Activated CD4-positive, CD25-positive, alpha-beta regulatory T cell treated with anti-CD3 and anti-CD28 coated beads, Interleukin-2, amount 50 U/mL, for 24 hours (primary cell): Measurements from ENCODE around the gene VMO1.
A peak's percentile ranks its signal among the peaks of the same experiment; 100 is the strongest.

Experiments
- ATAC-seq, 2 donors: fragments of 150-1000 bp; cut with Tn5 transposase; one replicate each; pipeline ENCODE4 v1.10.0; 2021; ENCODE audit warnings: mild to moderate bottlenecking in 1 of 2, moderate library complexity in 1 of 2

VMO1 gene, protein sequence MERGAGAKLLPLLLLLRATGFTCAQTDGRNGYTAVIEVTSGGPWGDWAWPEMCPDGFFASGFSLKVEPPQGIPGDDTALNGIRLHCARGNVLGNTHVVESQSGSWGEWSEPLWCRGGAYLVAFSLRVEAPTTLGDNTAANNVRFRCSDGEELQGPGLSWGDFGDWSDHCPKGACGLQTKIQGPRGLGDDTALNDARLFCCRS

DNA sequence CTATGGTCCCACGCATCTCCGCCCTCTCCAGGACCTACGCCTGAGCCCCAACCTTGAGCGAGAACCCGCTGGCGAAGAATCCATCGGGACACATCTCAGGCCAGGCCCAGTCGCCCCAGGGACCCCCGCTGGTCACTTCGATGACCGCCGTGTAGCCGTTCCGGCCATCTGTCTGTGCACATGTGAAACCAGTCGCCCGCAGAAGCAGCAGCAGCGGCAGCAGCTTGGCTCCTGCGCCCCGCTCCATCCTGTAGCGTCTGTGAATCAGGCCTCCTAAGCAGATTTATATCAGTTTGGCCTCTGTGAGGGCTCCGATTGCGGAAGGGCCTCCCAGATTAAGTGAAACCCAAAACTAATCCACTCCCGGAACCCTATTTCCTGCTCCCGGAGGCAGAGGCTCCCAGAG is at the start of gene VMO1:
TSS of gene VMO1 (minus strand) at position 259 of the 406 bp plus-strand sequence. CDS start at position 247, 12 bp downstream.
- no peak for ATAC-seq

DNA sequence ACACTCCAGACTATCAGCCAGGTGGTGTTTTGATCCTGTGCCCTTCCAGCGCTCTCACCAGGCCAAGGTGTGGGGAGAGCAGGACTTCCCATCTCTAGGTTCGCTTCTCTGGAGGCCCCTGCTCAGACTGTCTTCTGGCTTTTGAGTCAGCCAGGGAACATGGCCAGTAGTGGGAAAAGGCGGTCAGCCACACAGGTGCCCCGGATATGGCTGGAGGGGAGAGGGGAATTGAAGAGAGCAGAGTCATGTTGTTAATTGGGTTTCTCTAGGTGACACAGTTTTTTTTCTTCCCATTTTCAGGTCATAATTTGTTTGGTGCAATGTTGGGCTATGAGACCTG is 48.5 kb upstream of the VMO1 start:
- ATAC-seq: no peak

DNA sequence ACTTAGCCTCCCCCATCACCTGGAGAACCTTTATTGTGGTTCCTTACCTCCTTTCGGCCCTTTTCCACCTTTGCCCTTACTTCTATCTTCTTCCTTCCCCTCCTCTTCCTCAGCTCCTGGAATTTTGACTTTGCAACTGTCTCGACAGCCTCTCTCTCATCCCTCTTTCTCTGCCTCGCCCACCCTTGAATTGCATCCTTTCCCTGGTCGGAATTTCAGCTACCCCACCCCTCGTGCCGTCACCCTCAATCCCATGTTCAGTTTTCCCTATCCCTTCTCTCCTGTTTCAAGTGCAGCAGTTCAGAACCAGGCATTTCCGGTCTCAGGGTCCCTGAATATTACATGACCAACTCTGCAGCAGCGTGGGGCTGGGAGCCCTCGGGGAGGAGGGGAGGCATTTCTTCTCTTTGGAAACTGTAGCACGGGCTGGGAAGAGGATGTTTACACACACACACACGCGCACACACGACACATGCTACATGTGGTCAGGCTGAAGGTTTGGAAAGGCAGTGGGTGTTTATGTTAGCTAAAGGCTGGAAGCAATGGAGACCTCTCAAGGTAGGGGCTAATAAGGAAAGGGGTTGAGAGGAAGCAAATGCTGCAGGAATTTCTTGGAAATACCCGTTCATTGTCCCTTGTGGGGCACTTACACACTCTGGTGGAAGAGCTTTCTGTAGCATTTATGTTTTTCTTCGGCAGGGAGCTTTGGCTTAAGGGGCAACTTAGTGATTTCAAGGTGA is 47.9 kb upstream of the VMO1 start:
- ATAC-seq: no peak

DNA sequence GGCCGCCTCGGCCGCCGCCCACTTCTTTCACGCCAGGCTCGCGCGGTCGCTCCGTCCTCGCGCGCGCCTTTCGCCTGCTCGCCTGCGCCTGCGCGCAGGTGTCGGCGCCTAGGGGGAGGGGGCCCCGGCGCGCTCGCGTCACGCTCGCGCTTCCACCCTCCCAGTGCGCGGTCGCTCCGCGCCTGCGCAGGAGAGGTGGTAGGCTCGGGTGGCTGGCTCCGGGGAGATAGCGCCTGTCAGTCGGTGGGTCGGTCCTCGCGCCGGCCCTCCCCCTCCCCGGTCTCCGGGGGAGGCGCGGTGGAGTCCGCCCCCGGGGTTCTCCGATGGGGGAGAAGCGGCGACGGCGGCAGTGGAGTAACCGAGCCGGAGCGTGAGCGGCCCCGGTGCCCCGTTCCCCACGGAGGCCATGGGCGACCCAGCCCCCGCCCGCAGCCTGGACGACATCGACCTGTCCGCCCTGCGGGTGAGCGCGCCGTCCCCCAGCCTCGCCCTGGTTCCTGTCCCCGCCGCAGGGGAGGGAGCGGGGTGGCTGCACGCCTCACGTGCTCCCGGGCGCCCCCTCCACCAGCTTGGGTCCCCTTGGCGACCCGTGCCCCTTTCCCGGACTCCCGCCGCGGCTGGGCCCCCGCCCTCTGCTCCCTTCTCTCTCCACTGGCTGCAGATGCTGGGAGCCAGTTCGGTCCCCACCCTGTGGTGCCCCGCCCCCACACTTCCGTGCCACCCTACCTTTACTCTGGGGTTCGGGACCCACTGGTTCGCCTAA is 47.2 kb upstream of the VMO1 start, which contains the start of gene MINK1:
TSS of gene MINK1 (plus strand) at position 163 of the 763 bp plus-strand sequence. CDS start at position 407, 244 bp downstream.
- ATAC-seq: peak; percentile 90 to 92

DNA sequence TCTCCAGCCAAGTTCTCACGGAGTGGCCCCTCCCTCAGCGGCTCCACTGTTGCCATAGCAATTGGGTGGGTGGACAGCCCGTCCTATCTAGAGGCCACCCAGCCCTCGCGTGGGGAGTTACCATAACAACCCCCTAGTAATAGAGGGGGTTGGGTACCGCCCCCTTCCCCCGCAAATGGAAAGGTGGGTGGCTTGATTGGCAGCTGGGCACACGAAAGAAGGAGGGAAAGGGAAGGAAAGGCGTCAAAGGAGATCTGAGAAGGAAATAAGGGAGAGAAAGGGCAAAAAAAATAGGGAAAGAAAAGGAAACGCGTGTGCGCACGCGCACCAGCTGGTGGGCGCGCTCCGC is 46.6 kb upstream of the VMO1 start:
- ATAC-seq: peak; percentile 10 to 22

DNA sequence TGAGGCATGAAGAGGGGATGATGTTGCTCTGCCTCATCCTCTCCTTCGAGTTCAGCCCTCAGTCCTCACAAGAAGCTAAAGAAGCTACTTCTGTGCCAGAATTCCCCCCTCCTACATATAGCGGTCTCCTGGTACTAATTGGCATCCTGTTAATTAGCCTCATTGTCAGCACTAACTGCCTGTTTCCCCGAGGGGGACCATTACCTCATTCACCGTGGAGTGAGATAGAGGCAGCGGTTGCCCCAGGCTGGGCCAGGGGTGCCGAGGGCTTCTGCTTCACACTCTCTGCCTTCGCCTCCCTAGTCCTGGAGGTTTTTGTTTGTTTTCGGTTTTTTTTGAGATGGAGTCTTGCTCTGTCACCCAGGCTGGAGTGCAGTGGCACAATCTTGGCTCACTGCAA is 41.2 kb upstream of the VMO1 start:
- ATAC-seq: no peak

DNA sequence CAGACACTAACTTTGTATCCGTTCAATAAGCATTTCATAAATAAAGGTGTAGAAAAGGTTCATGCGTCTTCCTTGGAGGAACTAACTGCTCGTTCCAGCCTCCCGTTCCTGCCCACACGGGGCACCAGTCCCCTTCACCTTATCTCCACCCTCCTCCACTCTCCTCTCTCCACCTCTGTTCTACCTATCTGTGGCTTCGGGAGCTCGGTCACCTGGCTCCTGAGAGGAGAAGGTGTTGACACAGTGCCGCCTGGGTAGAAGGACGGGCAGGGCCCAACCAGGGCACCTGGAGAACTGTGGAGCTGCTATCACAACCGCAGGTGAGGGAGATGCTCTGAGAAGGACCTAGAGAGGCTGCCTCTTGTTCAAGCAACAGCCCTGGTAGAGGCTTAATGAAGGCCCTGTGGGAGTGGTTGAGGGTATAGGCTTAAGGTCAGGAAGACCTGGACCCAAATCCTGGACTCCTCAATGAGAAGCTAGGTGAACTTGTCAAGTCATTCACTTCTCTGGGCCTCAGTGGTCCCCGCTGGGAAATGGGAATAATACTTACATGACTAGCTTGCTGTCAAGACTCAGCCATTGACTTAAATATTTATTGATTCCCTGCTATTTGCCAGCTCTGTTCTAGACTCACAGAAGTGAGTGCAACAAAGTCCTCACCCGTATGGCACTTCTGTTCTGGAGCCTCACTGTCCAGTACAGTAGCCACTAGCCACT is 37.4 kb upstream of the VMO1 start:
- ATAC-seq: no peak

DNA sequence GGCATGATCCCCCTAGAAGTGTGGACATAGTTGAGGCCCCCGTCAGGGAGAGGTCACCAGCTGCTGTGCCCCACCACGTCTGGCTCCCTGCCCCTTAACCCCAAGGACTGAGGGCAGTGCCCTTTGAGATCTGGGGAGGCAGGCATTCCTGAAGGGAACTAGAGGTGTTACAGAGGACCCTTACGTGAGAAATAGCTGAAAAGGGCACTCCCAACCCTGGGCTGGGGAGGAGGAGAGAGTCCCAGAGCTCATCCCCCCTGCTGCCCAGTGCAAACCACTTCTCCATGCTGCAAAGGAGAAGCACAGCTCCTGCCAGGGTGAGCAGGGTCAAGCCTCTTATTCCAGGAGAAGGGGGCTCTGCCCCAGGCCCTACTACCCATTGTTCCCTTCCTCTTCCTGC is 36.7 kb upstream of the VMO1 start:
- ATAC-seq: no peak

DNA sequence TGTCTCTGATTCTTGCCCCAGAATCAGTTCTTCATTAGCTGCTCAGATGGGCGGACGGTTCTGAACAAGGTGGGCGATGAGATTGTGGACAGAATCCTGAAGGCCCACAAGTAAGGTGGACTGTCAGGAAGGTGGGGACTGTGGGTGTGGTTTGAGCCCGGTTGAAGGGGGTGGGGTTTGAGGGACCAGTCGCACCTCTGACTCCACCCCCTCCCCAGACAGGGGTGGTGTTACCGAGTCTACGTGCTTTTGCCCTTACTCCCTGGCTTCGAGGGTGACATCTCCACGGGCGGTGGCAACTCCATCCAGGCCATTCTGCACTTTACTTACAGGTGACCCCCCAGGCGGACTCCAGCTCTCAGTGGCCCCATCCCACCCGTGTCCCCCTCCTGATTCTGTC is 32.1 kb upstream of the VMO1 start:
- no peak for ATAC-seq

DNA sequence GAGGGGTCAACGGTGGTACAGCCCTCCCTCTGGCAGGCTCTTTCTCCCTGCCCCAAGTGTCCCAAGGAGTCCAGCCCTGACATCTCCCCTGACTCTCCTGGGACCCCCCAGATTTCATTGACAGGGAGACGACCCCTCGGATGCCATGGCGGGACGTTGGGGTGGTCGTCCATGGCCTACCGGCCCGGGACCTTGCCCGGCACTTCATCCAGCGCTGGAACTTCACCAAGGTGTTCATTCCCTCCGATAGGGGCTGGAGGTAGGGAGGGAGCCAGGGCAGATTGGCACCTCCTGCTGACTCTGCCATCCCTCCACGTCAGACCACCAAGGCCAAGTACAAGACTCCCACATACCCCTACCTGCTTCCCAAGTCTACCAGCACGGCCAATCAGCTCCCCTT is 30.7 kb upstream of the VMO1 start:
- no peak for ATAC-seq

DNA sequence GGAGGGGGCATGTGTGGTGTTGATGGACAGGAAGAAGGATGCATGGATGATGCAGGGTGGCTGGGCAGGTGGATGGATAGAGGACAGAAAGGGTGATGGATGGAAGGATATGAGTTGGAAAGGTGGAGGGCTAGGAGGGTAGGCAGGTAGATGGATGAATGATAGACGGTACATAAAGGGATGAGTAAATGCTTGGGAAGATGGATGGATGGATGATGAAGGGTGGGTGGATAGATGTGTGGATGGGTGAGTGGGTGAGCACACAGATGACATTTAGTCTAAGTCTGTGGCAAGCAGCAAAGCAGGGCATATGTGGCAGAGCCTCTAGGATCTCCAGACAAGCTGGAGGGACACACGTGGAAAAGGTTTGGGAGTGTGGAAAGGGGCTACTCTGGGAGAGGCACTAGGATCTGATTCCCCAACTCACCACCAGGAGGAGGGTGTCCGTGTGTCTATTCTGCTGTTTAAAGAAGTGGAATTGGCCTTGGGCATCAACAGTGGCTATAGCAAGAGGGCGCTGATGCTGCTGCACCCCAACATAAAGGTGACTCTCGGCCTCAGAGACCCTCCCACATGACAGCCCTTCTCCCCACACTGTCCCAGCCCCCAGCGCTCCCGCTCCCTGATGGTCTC is 29.0 kb upstream of the VMO1 start:
- no peak for ATAC-seq

DNA sequence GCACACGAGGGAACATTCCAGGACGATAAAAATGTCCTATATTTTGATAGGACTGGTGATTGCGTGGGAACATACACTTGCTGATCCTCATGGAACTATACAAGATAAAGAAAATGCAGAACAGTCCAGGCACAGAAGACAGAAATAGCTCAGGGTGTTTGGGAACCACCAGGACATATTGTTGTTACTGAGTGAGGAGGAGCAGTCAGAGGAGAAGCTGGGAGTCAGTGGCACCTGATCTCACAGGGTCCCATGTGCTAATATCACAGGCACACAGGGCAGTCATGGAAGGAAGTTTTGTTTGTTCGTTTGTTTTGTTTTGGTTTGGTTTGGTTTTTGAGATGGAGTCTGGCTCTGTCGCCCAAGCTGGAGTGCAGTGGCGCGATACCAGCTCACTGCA is 26.5 kb upstream of the VMO1 start:
- no peak for ATAC-seq

DNA sequence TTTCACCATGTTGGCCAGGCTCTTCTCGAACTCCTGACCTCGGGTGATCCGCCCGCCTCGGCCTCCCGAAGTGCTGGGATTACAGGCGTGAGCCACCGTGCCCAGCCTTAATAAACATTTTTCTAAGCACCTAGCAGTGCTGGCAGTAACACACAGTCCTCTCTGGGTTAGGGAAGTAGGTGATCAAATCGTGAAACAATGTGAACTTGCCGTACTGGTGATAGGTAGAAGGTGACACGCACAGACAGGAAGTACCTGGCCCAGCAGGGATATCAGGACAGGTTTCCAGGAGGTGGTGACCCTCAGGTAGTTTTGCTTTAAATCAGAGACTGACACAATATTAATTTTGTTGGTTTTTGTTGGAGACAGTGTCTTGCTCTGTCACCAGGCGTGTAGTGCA is 25.3 kb upstream of the VMO1 start:
- ATAC-seq: no peak

DNA sequence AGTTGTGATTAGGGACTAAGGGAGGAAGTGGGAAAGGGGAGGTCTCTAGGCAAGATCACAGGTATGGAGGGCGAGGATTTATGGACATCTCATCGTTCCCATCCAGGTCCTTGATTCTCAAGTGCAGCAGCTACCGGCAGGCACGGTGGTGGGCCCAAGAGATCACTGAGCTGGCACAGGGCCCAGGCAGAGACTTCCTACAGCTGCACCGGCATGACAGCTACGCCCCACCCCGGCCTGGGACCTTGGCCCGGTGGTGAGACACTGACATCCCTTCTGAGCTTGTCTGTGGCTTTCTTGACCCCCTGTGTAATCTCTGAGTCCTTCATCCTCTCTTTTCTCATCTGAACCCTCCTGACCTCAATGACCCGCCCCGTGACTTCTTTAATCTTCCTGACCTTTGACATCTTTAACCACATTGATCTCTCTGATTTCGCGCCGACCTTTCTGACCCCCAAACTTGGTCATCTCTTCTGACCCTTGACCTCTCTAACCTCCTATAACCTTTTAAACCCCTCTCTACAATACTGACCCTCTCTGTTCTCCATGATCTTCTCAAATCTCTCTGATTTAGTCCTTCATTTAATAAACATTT is 24.6 kb upstream of the VMO1 start:
- no peak for ATAC-seq

DNA sequence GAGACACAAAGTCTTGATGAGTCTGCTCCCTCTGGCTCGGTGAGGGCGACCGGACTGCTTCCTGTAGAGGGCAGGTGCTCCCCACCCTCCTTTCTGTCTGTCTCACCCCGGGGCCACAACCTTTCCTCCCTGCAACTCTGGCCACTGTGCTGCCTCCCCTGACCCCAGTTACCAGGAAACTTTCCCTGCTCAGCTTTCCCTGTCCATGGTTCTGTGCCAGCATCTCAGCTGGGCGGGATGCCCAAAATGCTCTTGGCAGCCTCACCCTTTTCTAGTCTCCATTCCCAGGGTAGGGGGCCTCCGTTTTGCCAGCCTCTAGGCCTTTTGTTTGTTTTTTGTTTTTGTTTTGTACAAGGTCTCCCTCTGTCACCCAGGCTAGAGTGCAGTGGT is 22.2 kb upstream of the VMO1 start:
- no peak for ATAC-seq

DNA sequence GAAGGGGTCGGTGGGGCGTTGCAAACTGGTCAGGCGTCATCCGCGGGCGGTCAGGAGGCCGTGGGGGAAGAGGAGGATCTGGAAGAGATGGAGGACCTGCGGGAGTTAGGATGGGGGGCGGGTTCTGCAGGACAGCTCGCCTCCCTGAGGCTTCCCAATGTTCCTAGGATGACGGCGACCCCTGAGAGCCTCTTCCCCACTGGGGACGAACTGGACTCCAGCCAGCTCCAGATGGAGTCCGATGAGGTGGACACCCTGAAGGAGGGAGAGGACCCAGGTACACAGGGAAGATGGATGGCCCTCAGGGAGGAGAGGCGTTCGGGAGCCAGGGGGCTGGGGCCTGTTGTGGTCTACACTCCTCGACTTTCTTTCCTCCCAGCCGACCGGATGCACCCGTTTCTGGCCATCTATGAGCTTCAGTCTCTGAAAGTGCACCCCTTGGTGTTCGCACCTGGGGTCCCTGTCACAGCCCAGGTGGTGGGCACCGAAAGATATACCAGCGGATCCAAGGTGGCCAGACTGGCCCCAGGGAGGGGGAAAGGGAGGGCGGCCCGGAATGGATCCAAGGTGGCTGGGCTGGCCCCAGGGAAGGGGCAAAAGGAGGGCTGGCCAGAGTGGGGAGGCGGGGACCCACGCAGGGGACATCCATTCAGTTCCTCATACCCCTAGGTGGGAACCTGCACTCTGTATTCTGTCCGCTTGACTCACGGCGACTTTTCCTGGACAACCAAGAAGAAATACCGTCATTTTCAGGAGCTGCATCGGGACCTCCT is 21.6 kb upstream of the VMO1 start:
- no peak for ATAC-seq

DNA sequence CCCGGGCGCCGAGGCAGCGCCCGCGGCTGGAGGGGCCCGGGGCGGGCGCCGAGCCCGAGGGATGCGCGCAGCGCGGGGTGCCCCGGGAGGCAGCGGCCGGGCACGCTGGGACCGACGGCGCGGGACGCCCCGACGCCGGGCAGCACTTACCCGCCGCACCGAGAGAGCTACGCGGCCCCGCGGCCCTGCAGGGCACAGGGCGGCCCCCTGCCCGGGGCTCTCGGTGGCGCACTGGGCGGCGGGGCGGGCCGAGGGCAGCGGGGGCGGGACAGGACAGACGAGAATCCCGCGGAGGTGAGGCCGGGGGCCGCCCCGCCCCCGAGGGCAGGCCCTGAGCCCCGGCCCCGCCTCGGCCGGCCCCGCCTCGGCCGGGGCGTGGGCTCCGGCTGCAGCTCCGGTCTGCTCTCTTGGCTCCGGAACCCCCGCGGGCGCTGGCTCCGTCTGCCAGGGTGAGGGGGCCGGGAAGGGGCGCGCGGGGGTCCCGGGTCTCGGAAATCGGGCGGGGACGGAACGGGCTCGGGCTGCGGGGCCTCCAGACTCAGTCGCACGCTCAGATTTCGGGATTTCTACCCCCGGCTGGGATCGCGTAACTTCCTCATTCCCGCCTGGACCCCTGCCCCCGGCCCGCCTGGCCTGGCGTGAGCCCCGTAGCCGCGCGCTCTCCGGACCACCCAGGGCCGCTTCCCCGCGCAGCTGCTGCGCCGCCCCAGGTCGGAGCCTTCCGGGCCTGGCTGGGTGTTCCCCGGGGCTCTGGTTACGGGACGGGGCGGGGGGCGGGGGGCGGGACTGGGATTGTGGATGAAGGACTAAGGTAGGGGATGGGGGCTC is 20.8 kb upstream of the VMO1 start, which contains the start of gene PLD2:
TSS of gene PLD2 (plus strand) at position 376 of the 828 bp plus-strand sequence. CDS start 621 bp downstream, outside the sequence.
- ATAC-seq: peak; percentile 98 to 99

DNA sequence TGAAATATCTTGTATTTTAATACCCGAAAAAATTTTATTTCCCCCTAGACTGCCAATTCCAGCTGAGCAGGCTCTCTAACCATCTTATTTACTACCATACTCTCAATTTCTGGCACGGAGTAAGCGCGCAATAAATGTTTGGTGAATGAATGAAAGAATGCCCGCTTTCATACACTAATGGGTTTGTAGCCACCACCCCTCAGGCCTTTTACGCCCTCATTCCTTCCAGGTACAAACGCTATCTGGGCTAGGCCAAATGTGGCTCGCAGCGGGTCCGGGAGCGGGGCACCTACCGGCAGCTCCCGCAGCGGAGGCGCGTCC is 20.3 kb upstream of the VMO1 start:
- no peak for ATAC-seq

DNA sequence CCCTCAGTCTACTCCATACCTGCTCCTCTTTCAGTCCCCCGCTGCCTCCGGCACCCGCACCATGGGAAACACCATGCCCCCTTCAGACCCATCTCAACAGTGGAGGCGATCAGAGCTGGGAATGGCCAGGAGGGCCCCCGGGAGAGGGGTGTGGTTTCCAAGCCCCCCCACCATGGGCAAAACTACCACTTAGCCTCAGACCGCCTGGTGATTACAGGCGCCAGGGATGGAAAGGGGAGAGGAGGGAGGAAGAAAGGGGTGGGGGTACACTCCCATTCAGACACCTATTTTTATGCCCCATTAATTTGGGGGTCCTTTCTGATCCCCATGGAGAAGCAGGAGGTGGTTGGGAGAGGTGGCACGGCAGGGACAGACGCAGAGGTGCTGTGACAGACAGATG is 16.1 kb upstream of the VMO1 start, which contains the start of gene C17orf114:
TSS of gene C17orf114 (minus strand) at position 101 of the 400 bp plus-strand sequence.
- no peak for ATAC-seq

DNA sequence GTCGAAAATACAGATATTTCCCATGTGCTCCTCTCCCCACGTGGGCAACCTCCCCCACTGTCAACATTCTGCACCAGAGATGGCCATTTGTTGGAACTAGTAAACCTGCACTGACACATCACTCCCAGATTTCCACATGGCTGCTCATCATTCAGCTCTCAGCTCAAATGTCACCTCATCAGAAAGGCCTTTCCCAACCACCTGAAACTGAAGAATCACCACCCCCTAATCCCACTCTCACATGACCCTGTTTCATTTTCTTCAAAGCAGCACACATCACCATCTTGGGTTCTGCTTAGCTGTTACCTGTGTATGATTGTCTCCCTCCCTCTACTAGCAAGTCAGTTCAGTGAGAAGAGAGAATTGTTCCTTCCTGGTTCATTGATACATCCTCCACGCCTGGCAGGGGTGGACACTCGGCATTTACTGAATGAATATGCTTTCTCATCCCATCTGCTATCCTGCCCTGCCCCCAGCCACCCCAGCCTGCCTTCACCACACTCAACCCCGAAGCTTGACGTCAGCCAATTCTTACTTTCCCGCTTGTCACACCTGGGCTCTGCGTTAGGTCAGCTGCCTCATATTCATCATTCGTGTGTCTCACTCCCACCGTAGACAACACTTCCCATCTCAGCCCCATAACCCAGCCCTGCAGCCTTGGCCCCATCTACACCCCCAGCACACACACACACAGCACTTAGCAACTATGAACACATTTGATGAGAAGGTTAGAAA is 14.5 kb upstream of the VMO1 start:
- no peak for ATAC-seq
